H1 (cell line): ENCODE measurements around the gene ARHGEF16. TPM values are rescaled to one million over a fixed set of nuclear protein-coding genes. Genes with fewer than 3 reads are reported as not detected.

Experiments used
- BACH1 ChIP-seq: IDR thresholded peaks from 2 replicates; pipeline ENCODE4 v1.6.1; 2012; ENCODE audit warnings: low read length, improper control_type of control experiment
- SRF ChIP-seq: IDR thresholded peaks from 2 replicates; pipeline ENCODE4 v1.6.1; 2011; ENCODE audit warnings: mild to moderate bottlenecking, low read depth, low read length, moderate library complexity
- polyA plus RNA-seq, 7 experiments: library from polyadenylated mRNA; depleted of rRNA in 3 of 7; stranded (reverse) in 5 of 7; unstranded in 2 of 7; fragments of >200 nt in 5 of 7; fragments of 200-250 nt in 2 of 7; gene quantifications; 1 replicate in 5 of 7; 2 replicates in 1 of 7; 4 replicates in 1 of 7; pipeline versions ENCODE4 v1.2.1 to v1.2.3, GENCODE V29; 2011 to 2013; ENCODE audit warnings: missing spikeins in 2 of 7, mixed read lengths in 2 of 7
- total RNA-seq: library from RNA; stranded (reverse); fragmentation: NEBNext Ultra II Directional; extraction: Animal tissue kit (Norgen Biotek cat#: 25700); gene quantifications from 2 replicates; pipeline ENCODE4 v1.2.1, GENCODE V29; 2021

The ARHGEF16 gene
- total and polyA plus RNA-seq, 2 of the 8 experiments (the other 6 are each of a cell fraction or from before 2014, with no cell fraction given) = 18.3 to 20.7 TPM

GRCh38 chr1:3499611-3500010 is 45.1 kb downstream of the ARHGEF16 start (continued):
- TF ChIP-seq BACH1 (no peak), SRF (no peak)
